Naive B cell (primary cell): ENCODE measurements around the gene FREY1. TPM values are rescaled to one million over a fixed set of nuclear protein-coding genes. Genes with fewer than 3 reads are reported as not detected.
A peak's percentile ranks its signal among the peaks of the same experiment; 100 is the strongest.

Source experiments
- ATAC-seq, 2 donors: fragments of 150-1000 bp; cut with Tn5 transposase; 2 replicates each; pipeline ENCODE4 v1.10.0; 2021; ENCODE audit warnings: low read depth in 2 of 2, mild to moderate bottlenecking in 2 of 2, moderate library complexity in 2 of 2
- DNase-seq: peaks from one replicate; pipeline ENCODE4 v3.0.0; 2022
- H3K27ac Mint-ChIP-seq, 6 donors: one replicate each; pipeline ENCODE4 v1.8.0; 2020 to 2022; ENCODE audit warnings: mild to moderate bottlenecking in 6 of 6, mixed read lengths in 6 of 6, moderate library complexity in 5 of 6, inconsistent platforms in 2 of 6
- H3K27me3 Mint-ChIP-seq, 3 donors: one replicate each; pipeline ENCODE4 v1.8.0; 2021 to 2022; ENCODE audit warnings: mixed read lengths in 3 of 3, mild to moderate bottlenecking in 1 of 3
- H3K36me3 Mint-ChIP-seq, 2 donors: one replicate each; pipeline ENCODE4 v1.8.0; 2020 to 2022; ENCODE audit warnings: mixed read lengths in 2 of 2, inconsistent platforms in 1 of 2, mild to moderate bottlenecking in 1 of 2
- H3K4me1 Mint-ChIP-seq, 3 donors: one replicate each; pipeline ENCODE4 v1.8.0; 2020 to 2022; ENCODE audit warnings: mixed read lengths in 3 of 3, inconsistent platforms in 1 of 3, mild to moderate bottlenecking in 1 of 3, moderate library complexity in 1 of 3
- H3K4me3 Mint-ChIP-seq, 8 donors: one replicate each; pipeline ENCODE4 v1.8.0; 2020 to 2022; ENCODE audit warnings: mild to moderate bottlenecking in 8 of 8, mixed read lengths in 8 of 8, moderate library complexity in 8 of 8, inconsistent platforms in 2 of 8
- H3K9me3 Mint-ChIP-seq, 7 donors: one replicate each; pipeline ENCODE4 v1.8.0; 2020 to 2022; ENCODE audit warnings: mixed read lengths in 7 of 7, mild to moderate bottlenecking in 5 of 7, inconsistent platforms in 2 of 7, moderate library complexity in 1 of 7
- polyA plus RNA-seq, 6 donors: library from polyadenylated mRNA; unstranded; fragments of 300-500 nt; fragmentation: Illumina TruSeq; gene quantifications; one replicate each; pipeline ENCODE4 v1.2.3, GENCODE V29; 2021; ENCODE audit warnings: low read depth in 6 of 6

FREY1 gene
- not detected for polyA plus RNA-seq

- H3K27me3 Mint-ChIP-seq, result no peaks in the 10 kb centered on the region
- ATAC-seq, result no peak
- no peak for DNase-seq
- no peaks in the 10 kb centered on the region for H3K9me3 Mint-ChIP-seq
- peaks cover 0 to 7% of the 10 kb centered on the region in 2 donors for H3K36me3 Mint-ChIP-seq
- peak within 1 kb of the TSS in 3 of 6 donors; percentile 63 to 82 (median 80) for H3K27ac Mint-ChIP-seq
- peak within 1 kb of the TSS in 1 of 8 donors; percentile 15 for H3K4me3 Mint-ChIP-seq
- peaks cover 10 to 19% (median 11%) of the 10 kb centered on the region in 3 donors for H3K4me1 Mint-ChIP-seq
These were observed at the start of gene FREY1 for GRCh38 chr11:45906965-45907611. TSS of gene FREY1 (minus strand) at chr11:45907271. CDS start at chr11:45907245, 26 bp downstream.

DNA sequence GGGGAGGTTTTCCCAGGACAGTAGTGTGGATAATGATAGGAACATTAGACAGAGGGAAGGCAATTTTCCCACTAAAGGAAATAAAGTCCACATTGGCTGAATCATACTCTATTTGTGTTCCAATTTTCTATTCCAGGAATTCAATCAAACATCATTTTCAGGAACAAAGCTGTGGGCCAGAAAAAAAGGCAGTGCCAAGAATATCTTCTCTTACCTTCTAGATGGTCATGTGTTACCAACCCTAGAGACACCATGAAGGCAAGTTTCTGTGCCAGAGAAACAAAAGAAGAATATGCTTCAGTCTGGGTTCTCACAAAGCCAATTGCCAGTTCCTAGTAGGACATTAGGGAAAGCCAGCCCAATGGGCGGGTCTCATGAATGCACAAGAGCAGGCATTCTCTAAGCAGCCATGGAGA is 42.9 kb upstream of the FREY1 start:
- H3K36me3 Mint-ChIP-seq, result peaks cover 10 to 25% of the 10 kb centered on the region in 2 donors
- DNase-seq (no peak), ATAC-seq (no peak)
- no peaks in the 10 kb centered on the region for H3K9me3 Mint-ChIP-seq
- peak overlapping the region in 1 of 6 donors; percentile 33 for H3K27ac Mint-ChIP-seq
- H3K27me3 Mint-ChIP-seq, result no peaks in the 10 kb centered on the region
- no peak overlapping the region for H3K4me3 Mint-ChIP-seq
- H3K4me1 Mint-ChIP-seq, result peaks cover 0 to 12% (median 2%) of the 10 kb centered on the region in 3 donors

- peak overlapping the region in 1 of 6 donors; percentile 60 for H3K27ac Mint-ChIP-seq
These were observed 41.3 kb upstream of the FREY1 start for GRCh38 chr11:45948356-45948755.

DNA sequence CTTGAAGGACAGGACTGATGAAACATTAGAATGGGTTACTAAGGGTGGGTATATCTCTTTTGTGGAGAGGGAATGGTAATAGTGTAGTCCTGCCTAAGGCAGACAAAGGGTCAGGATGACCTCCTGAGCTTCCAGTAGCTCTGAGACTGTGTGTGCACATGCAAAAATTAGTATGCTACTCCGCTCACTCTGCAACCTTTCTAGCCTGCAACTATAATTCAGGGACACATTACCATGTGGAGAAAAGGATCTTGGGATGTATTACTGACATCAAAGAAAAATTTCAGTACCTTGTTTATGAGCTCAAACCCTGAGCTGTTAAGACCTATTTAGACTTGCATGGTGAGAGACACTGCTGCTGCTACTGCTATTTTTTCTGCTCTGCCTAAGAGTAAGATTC is 40.8 kb upstream of the FREY1 start:
- Mint-ChIP-seq H3K27me3 (no peaks in the 10 kb centered on the region), H3K27ac (no peak overlapping the region), H3K9me3 (no peaks in the 10 kb centered on the region), H3K4me1 (peaks cover 0 to 15% (median 5%) of the 10 kb centered on the region in 3 donors), H3K36me3 (peaks cover 16 to 32% of the 10 kb centered on the region in 2 donors), H3K4me3 (no peak overlapping the region)
- no peak for ATAC-seq
- DNase-seq, result no peak

More at GRCh38 chr11:45948356-45948755, 41.3 kb upstream of the FREY1 start:
- no peak for ATAC-seq
- Mint-ChIP-seq H3K4me3 (no peak overlapping the region), H3K27me3 (no peaks in the 10 kb centered on the region), H3K9me3 (no peaks in the 10 kb centered on the region), H3K36me3 (peaks cover 15 to 32% of the 10 kb centered on the region in 2 donors), H3K4me1 (peaks cover 0 to 15% (median 5%) of the 10 kb centered on the region in 3 donors)
- no peak for DNase-seq

DNA sequence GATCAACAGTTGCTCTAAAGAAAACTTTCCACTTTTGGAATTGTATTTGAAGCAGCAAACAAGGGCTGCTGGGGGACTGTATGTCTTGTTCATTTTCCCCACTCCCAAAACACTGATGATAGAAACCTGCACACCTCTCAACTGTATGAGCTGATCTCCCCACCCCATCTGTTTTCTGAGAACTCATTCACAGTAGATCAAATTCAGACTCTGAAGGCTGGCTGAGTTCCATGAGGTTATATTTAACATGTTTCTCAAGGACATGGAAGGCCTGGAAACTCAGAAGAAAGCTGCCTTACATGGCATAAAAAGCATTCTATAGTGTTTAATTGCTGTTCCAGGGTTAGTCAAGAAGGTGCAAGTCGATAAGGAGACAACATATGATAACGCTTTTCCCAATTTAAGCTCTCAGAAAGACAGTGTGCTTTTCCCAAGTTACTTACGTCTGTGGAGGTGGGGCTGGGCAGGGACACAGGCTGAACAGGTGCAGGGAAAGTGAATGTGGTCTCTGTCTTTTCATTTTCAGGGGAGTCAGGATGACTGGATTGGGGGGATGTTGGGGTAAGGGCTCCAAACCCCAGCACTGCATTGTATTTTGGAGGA is 38.4 kb upstream of the FREY1 start:
- Mint-ChIP-seq H3K36me3 (peaks cover 16 to 32% of the 10 kb centered on the region in 2 donors), H3K9me3 (no peaks in the 10 kb centered on the region), H3K4me3 (no peak overlapping the region), H3K27me3 (no peaks in the 10 kb centered on the region), H3K4me1 (peaks cover 8 to 19% (median 14%) of the 10 kb centered on the region in 3 donors), H3K27ac (peak overlapping the region in 2 of 6 donors; percentile 23 to 56)
- ATAC-seq, result no peak
- no peak for DNase-seq

GRCh38 chr11:45942381-45942780 is 35.3 kb upstream of the FREY1 start:
- Mint-ChIP-seq H3K27ac (peak overlapping the region in 4 of 6 donors; percentile 0 to 54 (median 30)), H3K9me3 (no peaks in the 10 kb centered on the region), H3K36me3 (peaks cover 11 to 18% of the 10 kb centered on the region in 2 donors), H3K4me3 (peak overlapping the region in 1 of 8 donors; percentile 2), H3K27me3 (no peaks in the 10 kb centered on the region), H3K4me1 (peaks cover 23 to 44% (median 29%) of the 10 kb centered on the region in 3 donors)
- no peak for ATAC-seq
- no peak for DNase-seq

DNA sequence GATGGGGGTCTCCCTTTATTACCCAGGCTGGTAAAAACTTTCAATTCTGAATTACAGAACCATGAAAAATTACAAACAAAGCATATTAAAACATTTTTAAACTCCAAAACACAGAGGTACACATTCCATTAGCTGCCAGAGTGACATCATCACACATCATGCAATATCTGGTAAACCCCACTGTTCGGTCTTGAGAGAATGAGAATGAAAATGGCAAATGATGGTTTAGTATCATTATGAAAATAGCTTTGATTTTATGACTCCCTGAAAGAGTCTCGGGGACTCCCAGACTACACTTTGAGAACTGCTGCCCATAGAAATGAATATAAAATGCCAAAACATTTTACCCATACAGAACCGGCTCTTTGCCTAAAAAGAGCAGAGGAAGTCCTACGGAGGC is 34.2 kb upstream of the FREY1 start:
- peaks cover 11 to 18% of the 10 kb centered on the region in 2 donors for H3K36me3 Mint-ChIP-seq

DNA sequence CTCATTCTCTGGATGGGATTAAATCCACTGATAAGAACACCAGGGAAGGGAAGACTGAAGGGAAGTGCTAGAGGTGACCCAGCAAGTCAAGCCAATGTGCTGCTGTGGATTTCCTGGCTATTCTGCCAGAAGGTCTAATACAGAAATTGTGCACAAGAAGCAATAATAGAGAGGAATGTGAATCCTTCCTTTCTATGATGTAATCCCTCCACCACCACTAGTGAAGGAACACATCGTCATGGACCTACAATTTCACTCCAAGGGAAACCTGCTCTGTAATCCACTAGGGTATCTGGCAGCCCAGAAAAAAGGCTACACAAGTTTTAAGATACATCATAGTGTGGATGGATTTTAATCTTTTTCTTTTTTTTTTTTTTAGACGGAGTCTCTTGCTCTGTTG is 32.8 kb upstream of the FREY1 start:
- no peak for DNase-seq
- Mint-ChIP-seq H3K4me3 (peak overlapping the region in 1 of 8 donors; percentile 35), H3K36me3 (peaks cover 4 to 6% of the 10 kb centered on the region in 2 donors), H3K27me3 (no peaks in the 10 kb centered on the region), H3K4me1 (peaks cover 30 to 67% (median 48%) of the 10 kb centered on the region in 3 donors), H3K9me3 (no peaks in the 10 kb centered on the region), H3K27ac (peak overlapping the region in 5 of 6 donors; percentile 12 to 98 (median 91))
- no peak for ATAC-seq

More for the DNA sequence above, 34.2 kb upstream of the FREY1 start:
- Mint-ChIP-seq H3K27ac (peak overlapping the region in 1 of 6 donors; percentile 54), H3K4me3 (no peak overlapping the region), H3K9me3 (no peaks in the 10 kb centered on the region), H3K27me3 (no peaks in the 10 kb centered on the region), H3K4me1 (peaks cover 30 to 54% (median 36%) of the 10 kb centered on the region in 3 donors)
- no peak for ATAC-seq
- no peak for DNase-seq

DNA sequence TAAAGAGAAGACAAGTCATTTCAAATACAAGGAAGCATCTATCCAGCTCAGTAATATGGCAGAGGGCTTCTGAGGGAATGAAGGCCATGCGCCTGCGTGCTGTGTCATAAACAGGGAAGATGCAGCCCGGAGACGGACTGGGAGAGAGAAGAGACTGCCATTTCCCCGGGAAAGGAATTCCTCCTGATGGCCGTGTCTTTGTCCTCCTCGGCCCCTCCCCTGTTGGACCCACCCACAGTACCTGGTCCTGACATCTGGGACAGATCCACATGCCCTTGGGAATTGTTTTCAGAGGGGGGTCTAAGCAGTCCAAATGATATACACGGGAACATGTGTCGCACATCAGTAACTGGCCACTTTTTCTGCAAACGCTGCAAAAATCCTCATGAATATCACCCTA is 30.8 kb upstream of the FREY1 start:
- Mint-ChIP-seq H3K27me3 (no peaks in the 10 kb centered on the region), H3K4me1 (peaks cover 39 to 79% (median 63%) of the 10 kb centered on the region in 3 donors), H3K27ac (peak overlapping the region; percentile 91 to 98 (median 97)), H3K9me3 (no peaks in the 10 kb centered on the region), H3K36me3 (peaks cover 3% of the 10 kb centered on the region in 2 donors), H3K4me3 (peak overlapping the region; percentile 75 to 93 (median 86))
- ATAC-seq (no peak), DNase-seq (no peak)

GRCh38 chr11:45936511-45937054 is 29.5 kb upstream of the FREY1 start:
- Mint-ChIP-seq H3K27ac (peak overlapping the region; percentile 67 to 94 (median 82)), H3K36me3 (peaks cover 15 to 16% of the 10 kb centered on the region in 2 donors), H3K4me1 (peaks cover 41 to 75% (median 59%) of the 10 kb centered on the region in 3 donors), H3K9me3 (no peaks in the 10 kb centered on the region), H3K4me3 (peak overlapping the region in 7 of 8 donors; percentile 18 to 87 (median 35)), H3K27me3 (no peaks in the 10 kb centered on the region)
- no peak for ATAC-seq
- no peak for DNase-seq

DNA sequence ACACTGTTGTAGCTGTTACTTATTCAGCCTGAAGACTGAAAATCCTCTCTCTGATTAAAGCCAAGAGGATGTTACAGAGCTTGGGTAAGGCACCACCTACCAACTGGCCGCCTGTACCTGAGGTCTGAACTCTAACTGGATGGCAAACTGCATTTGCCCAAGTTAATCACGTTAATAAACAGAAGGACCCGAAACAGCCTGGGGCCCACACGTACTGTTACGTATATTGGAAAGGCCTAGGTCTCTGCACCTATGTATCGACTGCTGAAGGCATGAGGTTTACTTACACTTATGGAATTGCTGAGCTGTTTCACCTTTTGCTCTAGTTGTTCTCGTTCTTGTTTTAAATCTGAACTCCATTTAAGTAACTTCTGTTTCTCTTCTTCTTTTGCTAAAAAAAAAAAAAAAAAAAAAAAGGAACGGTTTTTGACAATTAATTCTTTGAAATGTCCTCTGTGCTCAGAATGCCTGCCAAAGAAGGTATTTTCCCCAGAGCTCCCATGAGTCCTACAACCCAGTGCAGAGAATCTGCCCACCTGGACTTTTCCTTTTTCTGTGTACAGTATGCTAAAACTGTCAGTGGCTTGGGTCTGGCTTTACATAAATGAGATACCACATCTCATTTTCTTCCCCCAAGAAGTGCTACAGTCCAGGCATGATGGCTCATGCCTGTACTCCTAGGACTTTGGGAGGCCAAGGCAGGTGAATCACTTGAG is 28.4 kb upstream of the FREY1 start:
- Mint-ChIP-seq H3K27ac (peak overlapping the region in 5 of 6 donors; percentile 80 to 96 (median 93)), H3K4me3 (peak overlapping the region; percentile 54 to 100 (median 92)), H3K27me3 (no peaks in the 10 kb centered on the region), H3K9me3 (no peaks in the 10 kb centered on the region), H3K4me1 (peaks cover 52 to 78% (median 70%) of the 10 kb centered on the region in 3 donors), H3K36me3 (peaks cover 21 to 25% of the 10 kb centered on the region in 2 donors)
- DNase-seq, result peak; percentile 44
- ATAC-seq, result peak; percentile 7

DNA sequence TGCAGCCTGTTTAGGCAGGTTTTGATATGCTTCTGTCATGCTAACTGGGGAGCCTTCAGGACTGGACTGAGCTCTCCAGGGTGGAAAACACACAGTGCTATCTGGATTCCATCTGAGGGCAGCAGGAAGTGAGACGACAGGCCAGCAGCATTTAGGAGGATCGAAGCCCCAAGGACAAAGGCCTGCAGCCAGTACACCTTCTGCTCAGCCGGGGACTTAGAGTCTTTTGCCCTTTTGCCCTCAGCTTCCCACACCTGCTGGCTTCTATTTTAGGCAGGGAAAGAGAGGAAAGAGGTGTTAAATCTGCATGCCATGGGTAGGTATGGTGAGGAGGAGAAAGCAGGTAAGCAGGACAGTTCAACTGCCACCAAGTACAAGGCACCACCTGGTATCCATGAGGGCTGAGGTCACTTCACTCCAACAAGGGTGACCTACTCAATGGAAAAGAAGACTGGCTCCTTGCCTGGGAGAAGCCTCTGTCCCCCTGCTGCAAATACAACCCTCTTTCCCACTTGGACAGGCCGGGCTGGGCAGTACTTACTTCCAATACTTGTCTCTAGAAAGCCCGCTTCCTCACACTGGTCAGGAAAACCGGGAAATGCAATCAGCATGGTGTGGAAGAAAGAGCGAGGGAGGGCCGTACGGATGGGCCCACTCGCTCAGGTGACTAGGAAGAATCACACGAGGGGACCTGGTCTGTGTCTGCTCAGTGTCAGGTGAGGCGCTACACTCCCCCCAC is 27.7 kb upstream of the FREY1 start:
- peaks cover 59 to 79% (median 75%) of the 10 kb centered on the region in 3 donors for H3K4me1 Mint-ChIP-seq
- no peaks in the 10 kb centered on the region for H3K9me3 Mint-ChIP-seq
- no peaks in the 10 kb centered on the region for H3K27me3 Mint-ChIP-seq
- H3K4me3 Mint-ChIP-seq, result peak overlapping the region; percentile 44 to 100 (median 92)
- H3K36me3 Mint-ChIP-seq, result peaks cover 26 to 31% of the 10 kb centered on the region in 2 donors
- ATAC-seq (no peak), DNase-seq (no peak)
- H3K27ac Mint-ChIP-seq, result peak overlapping the region; percentile 44 to 96 (median 86)
